Measurements from ENCODE around the gene XYLT1. TPM values are rescaled to one million over a fixed set of nuclear protein-coding genes. Genes with fewer than 3 reads are reported as not detected.

The XYLT1 gene
- total RNA-seq, 1 experiment from 2014 or later = 14.5 TPM

- Mint-ChIP-seq H3K9me3 (no peaks in the 10 kb centered on the region), H3K4me1 (peaks cover 0 to 9% of the 10 kb centered on the region in 2 experiments; a peak in 1 of 4 replicates), H3K27ac (no peak overlapping the region), H3K27me3 (ENCODE audit: low read depth) (no peaks in the 10 kb centered on the region), H3K36me3 (ENCODE audit: insufficient read depth in 1 of 3, low read depth in 3 of 3) (no peaks in the 10 kb centered on the region), H3K4me3 (no peak overlapping the region)
- H4K20me1 ChIP-seq (ENCODE audit: control insufficient read depth, insufficient read depth, insufficient read length) = no peaks in the 10 kb centered on the region
- H3K79me1 ChIP-seq (ENCODE audit: insufficient read depth, low read depth, low read length, poor library complexity, severe bottlenecking) = no peaks in the 10 kb centered on the region
- no peak overlapping the region for H3T11ph ChIP-seq (ENCODE audit: low read length)
- H3K14ac ChIP-seq (ENCODE audit: insufficient read depth, low read length) = no peak overlapping the region
- no peaks in the 10 kb centered on the region for H3K79me2 ChIP-seq (ENCODE audit: insufficient read depth, low read length)
- H4K5ac ChIP-seq (ENCODE audit: insufficient read length, low read depth, low read length) = no peak overlapping the region
- H3K23me2 ChIP-seq (ENCODE audit: insufficient read length, low read depth, low read length, poor library complexity, severe bottlenecking) = no peaks in the 10 kb centered on the region
- no peak for TF ChIP-seq CTCF (conservative IDR thresholded peaks at IDR 0.05)
- no peak overlapping the region for H2BK20ac ChIP-seq (ENCODE audit: low read depth, low read length, poor library complexity, severe bottlenecking)
- no peak overlapping the region for H4K91ac ChIP-seq (ENCODE audit: insufficient read length, low read depth, low read length)
- no peak overlapping the region for H4K8ac ChIP-seq (replicated peaks; ENCODE audit: insufficient read length, low read depth, low read length)
- no peak for DNase-seq
- no peak overlapping the region for H3K18ac ChIP-seq (ENCODE audit: insufficient read length, low read depth, low read length)
- H3K9ac ChIP-seq (ENCODE audit: extremely low read depth, insufficient read length, low read length) = no peak overlapping the region
- no peak overlapping the region for H3K4ac ChIP-seq (ENCODE audit: low read depth, low read length)
- H2BK5ac ChIP-seq (ENCODE audit: insufficient read length, low read length) = no peak overlapping the region
- H2AK5ac ChIP-seq (ENCODE audit: insufficient read length, low read length) = no peak overlapping the region
- no peak overlapping the region for H2BK12ac ChIP-seq (ENCODE audit: insufficient read length, low read depth, low read length)
- H2BK15ac ChIP-seq (ENCODE audit: low read depth, low read length) = no peak overlapping the region
- H2BK120ac ChIP-seq (ENCODE audit: low read depth, low read length, poor library complexity, severe bottlenecking) = no peak overlapping the region
- no peak overlapping the region for H3K23ac ChIP-seq (ENCODE audit: insufficient read length, low read depth, low read length)
- H3K9me3 ChIP-seq (ENCODE audit: control insufficient read depth, low read depth, low read length) = no peaks in the 10 kb centered on the region
- no peaks in the 10 kb centered on the region for H3K4me1 ChIP-seq (ENCODE audit: insufficient read depth, low read length)
- H3K56ac ChIP-seq (ENCODE audit: insufficient read length, low read depth, low read length) = no peak overlapping the region
- no peak overlapping the region for H3K4me2 ChIP-seq (ENCODE audit: insufficient read depth, insufficient read length, low read length)
- no peak overlapping the region for H3K27ac ChIP-seq (ENCODE audit: insufficient read length, low read depth, low read length)
- WGBS (ENCODE audit: extremely low coverage, insufficient read length, low lambda C conversion rate) = no CpG with 5 or more reads among the region's 7 CpGs
- no peaks in the 10 kb centered on the region for H3K27me3 ChIP-seq (ENCODE audit: insufficient read depth, low read length)
- H2AFZ ChIP-seq (ENCODE audit: low read length) = no peak overlapping the region
Measured at GRCh38 chr16:17152311-17152710, 318.4 kb downstream of the XYLT1 start.

Measured in H9 (cell line).